Stimulated activated CD4-positive, alpha-beta T cell treated with anti-CD3 and anti-CD28 coated beads, Interleukin-12 subunit alpha, Interleukin-12 subunit beta, amount 100 ng/mL, for 48 hours (primary cell): ENCODE results near the gene PRRX2.
"Not testable (repeated sequence)": the region's sequence is repeated elsewhere in the genome, so short reads cannot be mapped to it uniquely, and the experiment has no call there.

ENCODE experiments used
- DNase-seq, 3 donors: peaks; one replicate each; pipeline ENCODE4 v3.0.0-alpha.2; 2020; ENCODE audit warnings: low read depth in 2 of 3, low spot score in 1 of 3

PRRX2 gene

DNA sequence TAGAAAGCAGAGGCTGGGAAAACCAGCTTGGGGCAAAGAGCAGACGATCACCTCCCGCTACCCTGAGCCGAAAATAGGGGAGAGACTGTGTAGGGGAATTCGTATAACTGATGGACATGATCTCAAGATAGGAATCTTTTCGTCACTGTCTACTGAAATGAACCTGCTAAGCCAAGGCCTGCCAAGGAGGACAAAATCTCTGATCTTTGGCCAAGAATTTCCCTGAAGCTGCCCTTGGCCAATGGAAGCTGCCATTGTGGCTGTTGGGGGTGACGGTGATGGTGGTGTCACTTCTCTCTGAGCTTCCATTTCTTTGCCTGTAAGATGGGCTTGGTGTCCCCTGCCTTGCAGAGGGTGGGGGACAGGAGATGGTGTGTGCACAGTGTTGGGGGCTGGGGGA lies 90.7 kb downstream of the PRRX2 start:
- no peak for DNase-seq

- DNase-seq, result no peak
Measured at GRCh38 chr9:129757045-129757444, 91.6 kb downstream of the PRRX2 start.

DNA sequence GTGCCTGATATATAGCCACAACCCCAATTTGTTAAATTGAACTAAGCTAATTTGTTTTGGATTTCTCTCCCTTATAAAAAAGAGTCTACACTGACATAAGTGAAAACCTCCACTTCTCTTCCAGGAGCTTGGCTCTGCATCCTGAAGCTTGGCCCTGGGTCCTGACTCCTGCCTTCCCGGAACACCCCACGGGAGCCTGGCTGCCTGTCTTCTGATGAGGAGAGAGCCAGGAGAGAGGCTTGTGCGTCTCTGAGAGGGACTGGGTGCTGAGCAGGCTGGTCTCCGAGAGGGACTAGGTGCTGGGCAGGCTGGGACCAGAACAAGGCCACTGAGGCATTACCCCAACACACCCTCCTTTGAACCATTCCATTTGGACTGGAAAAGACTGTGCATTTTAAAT lies 93.9 kb downstream of the PRRX2 start:
- DNase-seq, result no peak

- DNase-seq, result no peak
Measured at GRCh38 chr9:129759804-129760502, 94.5 kb downstream of the PRRX2 start.

- not testable (repeated sequence) for DNase-seq
Measured at GRCh38 chr9:129760784-129761183, 95.3 kb downstream of the PRRX2 start.

DNA sequence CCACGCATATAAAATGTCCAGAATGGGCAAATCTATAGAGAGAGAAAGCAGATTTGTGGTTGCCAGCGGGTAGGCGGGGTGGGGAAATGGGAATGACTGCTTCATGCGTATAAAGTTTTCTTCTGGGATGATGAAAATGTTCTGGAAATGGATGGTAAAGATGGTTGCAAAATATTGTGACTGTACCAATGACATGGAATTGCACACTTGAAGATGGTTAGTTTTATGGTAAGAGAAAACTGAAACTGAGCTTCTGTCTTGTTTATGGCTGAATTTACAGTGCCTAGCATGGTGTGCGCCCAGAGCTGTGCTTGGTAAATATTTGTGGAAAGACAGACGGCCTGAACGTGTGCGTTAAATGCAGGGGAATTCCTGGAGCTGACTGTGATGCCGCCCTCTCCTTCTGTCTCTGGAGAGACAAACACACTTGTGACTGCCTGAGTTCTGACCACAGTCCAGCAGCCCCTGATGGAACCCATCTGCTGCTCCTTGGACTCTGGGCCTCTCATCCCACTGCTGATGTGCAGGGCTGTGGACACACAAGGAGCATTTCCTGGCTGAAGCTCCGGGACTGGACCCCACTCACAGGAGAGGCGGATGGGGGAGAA lies 96.0 kb downstream of the PRRX2 start:
- DNase-seq, result no peak

DNA sequence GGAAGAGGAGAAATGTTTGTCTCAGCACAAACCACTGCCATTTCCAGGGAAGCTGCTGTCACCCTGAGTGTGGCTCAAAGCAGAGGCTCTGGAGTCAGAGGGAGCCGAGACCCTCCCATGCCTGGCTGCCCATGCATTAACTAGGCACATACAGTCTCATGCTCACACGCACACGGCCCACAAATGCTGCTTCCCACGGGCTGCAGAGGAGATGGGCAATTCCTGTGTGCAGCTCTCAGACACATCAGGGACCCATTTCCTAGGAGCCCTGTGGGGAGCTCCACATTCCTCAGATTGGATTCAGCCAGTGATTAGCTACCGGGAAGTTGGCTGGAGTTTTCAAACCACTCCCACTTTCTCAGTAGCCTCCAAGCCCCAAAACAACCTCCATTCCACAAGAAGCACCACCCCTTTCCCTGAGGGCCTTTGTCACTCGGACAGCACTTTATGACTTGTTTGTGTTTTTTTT lies 96.5 kb downstream of the PRRX2 start:
- no peak for DNase-seq

DNA sequence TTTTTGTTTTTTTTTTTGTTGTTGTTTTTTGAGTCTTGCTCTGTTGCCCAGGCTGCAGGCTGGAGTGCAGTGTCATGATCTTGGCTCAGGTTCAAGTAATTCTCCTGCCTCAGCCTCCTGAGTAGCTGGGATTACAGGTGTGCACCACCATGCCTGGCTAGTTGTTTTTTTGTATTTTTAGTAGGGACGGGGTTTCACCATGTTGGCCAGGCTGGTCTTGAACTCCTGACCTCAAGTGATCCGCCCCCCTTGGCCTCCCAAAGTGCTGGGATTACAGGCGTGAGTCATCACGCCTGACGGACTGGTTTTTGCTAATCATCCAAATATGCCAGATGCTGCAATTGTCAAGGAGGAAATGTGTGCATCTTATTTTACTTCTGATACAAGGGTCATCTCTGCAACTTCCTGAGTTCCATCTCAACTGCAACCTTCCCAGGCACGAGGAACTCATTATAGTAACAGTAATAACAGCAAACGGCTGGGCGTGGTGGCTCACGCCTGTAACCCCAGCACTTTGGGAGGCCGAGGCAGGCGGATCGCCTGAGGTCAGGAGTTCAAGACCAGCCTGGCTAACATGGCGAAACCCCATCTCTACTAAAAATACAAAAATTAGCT lies 97.0 kb downstream of the PRRX2 start:
- DNase-seq, result not testable (repeated sequence)

DNA sequence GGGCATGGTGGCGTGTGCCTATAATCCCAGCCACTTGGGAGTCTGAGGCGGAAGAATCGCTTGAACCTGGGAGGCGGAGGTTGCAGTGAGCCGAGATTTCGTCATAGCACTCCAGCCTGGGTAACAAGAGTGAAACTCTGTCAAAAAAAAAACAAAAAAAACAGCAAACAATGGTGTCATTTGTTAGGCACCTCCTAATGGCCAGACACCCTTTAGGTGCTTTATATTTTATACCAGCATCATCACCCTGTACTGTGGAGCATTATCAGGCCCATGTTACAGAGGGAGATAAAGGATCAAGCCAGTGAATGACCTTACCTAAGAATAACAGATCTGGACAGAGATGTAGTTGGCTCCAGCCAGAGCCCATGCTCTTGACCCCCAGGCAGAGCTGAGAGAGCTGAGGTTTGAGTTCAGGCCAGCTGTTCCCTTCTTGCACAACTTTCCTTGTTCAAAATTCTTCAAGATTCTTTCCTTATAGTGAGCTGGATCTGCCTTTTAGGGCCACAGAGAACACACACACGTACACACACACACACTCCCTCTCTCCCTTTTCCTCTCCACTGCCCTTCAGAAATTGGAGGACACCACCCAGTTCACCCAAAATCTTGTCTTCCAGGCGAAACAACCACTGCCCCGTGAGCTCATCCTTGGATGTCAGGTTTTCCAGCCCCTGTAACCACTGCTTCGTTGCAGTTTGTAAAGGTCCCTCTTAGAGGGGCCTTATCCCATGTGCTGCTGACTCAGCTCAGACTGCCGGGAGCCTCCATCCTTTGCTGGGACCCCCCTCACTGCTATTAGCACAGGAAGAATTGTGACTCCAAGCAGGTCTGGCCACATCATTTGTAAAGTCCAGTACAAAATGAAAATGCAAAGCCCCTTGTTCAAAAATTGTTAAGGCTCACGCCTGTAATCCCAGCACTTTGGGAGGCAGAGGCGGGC lies 97.8 kb downstream of the PRRX2 start:
- no peak for DNase-seq

- DNase-seq, result no peak
Measured at GRCh38 chr9:129765764-129766317, 100.4 kb downstream of the PRRX2 start.

- no peak for DNase-seq
Measured at GRCh38 chr9:129768486-129768885, 103.0 kb downstream of the PRRX2 start.

DNA sequence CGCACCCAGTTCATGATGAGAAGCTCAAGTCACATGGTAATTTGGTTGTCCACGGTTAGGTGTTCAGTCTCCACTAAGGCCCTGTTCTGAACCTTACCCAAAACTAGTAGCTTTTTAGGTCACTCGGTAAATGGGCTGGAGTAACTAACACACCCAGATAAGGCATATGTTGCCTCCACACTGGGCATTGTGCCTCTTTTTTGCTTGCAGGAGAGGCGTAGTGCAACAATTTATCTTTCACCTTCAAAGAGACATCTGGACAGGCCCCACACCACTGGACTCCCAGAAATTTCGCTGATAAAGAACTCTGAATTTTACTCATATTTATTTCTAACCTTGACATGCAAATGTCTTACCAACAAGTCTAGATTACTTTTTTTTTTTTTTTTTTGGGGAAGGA lies 104.2 kb downstream of the PRRX2 start:
- DNase-seq, result no peak

DNA sequence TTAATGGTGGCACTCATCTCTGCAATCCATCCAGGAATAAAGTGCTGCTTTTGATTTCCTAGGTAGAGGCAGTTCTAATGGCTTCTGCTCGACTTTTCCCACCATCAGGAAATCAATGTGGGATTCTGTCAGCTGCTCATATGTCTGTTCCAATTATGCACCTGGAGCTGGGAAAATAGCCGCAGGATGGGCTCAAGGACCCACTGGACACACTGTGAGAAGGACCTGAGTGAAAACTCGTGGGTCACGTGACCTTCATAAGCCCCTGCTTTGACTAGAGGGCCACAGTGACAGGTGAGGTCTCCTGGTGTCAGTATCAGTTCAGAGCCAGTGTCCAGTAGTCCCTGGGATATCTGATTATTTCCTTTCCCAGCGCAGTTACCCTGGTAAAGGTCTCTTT lies 105.3 kb downstream of the PRRX2 start:
- DNase-seq, result no peak
